Measurements from ENCODE around the gene APCDD1L. TPM values are rescaled to one million over a fixed set of nuclear protein-coding genes. Genes with fewer than 3 reads are reported as not detected.

APCDD1L gene
- total RNA-seq, 2 experiments from 2014 or later: not detected

DNA sequence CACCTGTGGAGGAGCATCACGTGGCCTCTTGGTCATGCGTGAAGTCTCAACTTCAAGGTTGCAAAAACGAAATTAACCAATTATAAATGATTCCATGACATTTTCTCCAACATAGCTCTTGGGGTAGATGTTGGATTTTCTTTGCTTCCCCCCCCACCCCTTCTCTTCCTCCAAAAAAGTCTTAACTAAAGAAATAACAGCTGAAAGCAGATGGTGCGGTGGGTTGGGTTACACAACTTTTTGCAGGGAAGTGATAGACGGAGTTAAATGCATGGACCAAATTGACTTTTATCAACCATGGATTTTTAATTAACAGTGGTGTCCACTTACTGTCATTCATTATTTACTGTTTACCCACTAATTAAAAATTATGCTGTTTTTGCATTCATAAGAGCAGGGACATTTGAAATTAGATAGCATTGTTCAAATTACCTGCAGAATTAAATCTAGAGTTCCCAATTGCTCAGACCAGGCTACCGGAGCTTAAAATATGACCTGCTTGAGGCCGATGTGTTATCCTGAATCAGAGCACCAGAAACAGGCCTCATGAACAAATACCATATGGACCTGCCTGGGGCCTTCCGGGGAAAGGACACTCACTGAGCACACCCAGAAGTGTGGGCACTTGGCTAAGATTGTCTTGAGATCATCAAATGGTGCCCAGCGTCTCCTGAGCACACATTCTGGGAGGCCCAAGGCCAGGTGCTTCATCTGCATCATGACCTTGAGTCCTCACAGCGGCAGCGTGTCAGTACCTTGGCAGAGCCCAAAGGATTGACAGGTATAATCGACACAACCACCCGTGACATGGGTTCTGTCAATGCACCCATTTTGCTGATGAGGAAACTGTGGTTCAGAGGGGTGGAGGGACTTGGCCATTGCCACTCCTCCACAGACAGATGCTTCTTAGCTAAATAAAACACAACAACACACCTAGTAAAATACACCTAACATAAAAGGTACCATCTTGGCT lies 41.5 kb downstream of the APCDD1L start:
- Mint-ChIP-seq H3K27ac (no peak overlapping the region), H3K4me1 (ENCODE audit: low read depth) (no peaks in the 10 kb centered on the region), H3K27me3 (ENCODE audit: low read depth) (peaks cover 5% of the 10 kb centered on the region), H3K9me3 (ENCODE audit: insufficient read depth) (no peaks in the 10 kb centered on the region), H3K4me3 (no peak overlapping the region), H3K36me3 (ENCODE audit: low read depth) (no peaks in the 10 kb centered on the region)
- POLR2A ChIA-PET: no interaction called here
- CTCF ChIA-PET: interaction anchor here (1.3 kb wide), 1 partner anchor 239 kb away, joined by 4 read pairs; no protein-coding TSS in a partner anchor
- DNase-seq: no peak
- no peak for ATAC-seq

DNA sequence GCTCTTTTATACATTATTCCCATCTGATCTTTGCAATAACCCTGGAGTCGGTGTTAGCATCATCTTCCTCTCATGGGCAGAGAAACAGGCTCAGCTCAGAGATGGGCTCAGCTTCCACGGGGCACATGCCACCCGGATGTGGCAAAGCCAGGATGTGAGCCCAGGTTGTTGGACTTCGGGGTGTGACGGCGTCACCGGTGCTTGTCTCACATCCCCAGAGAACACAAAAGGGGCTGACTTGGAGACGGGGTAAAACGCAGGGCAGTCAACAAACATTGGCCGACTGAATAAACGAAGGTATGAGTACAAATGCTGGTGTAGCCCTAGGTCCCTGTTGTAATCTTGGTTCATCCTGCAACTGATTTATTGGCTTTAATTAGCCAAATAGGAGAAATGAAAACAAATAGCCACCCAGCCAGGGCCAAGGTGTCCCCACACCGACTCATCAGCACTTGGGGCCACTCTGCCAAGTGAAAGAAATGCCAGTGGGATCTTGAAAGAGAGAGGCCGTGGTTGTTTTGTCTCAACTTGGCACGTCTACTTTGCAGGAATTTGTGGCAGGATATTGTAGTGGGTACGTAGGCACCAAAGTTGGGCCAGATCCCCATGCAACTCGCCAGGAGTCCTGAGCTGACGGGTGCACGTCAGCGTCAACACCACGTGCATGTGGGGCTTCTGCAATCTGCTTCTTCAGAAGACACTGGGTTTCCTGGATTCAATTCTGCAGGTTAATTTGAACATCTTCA lies 42.8 kb downstream of the APCDD1L start:
- no peak overlapping the region for H3K27ac Mint-ChIP-seq

DNA sequence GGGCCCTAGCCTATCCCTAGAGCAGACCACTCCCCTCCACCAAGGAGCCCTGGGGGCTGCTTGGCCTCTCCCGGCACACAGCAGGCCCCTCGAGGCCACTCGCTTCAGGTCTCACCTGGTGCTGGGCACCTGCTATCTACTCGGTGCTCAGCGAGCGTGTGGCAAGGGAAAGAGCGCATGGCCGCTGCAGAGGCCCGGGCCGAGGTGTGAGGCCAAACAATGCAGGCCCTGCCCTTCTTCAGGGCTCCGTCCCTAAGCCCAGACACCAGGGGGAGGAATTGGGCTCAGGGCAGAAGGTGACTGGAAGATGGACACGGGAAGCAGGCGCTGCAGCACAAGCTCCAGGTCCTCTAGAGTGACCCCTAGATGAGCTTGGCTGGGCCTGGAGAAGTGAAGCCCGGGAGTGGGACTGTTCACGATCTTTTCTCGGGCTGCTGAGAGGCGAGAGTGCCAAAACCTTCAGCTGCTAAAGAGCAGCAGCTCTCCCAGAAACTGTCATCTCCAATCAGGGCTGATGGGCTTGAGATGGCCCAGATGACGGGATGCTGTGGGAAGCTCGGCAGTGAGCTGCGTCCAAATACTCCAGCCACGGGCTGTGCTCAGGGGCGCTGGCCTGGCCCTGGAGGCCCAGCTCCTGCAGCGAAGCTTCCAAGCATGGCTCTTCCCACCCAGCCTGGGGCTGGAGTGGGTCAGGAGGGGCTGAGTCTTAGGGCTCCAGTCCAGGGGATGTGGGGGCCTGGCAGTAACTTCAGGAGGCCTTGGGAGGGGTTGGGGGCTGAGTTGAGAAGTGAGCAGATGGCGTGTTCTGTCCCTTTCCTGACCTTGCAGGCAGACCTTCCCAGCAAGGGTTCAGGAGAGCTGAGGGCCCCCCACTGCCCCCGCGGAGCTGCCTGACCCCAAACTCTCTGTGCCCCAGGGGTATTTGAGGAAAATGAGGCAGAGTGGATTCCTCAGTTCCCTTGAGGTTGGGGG lies 43.7 kb downstream of the APCDD1L start:
- H3K27ac Mint-ChIP-seq: no peak overlapping the region
- no peaks in the 10 kb centered on the region for H3K9me3 Mint-ChIP-seq (ENCODE audit: insufficient read depth)
- no peaks in the 10 kb centered on the region for H3K36me3 Mint-ChIP-seq (ENCODE audit: low read depth)
- ChIA-PET POLR2A (no interaction called here), CTCF (no interaction called here)
- H3K27me3 Mint-ChIP-seq (ENCODE audit: low read depth): peaks cover 4% of the 10 kb centered on the region
- DNase-seq (no peak), ATAC-seq (no peak)
- no peaks in the 10 kb centered on the region for H3K4me1 Mint-ChIP-seq (ENCODE audit: low read depth)
- H3K4me3 Mint-ChIP-seq: no peak overlapping the region

More for the DNA sequence above, 42.8 kb downstream of the APCDD1L start:
- ATAC-seq (no peak), DNase-seq (no peak)
- no peak overlapping the region for H3K4me3 Mint-ChIP-seq
- no peaks in the 10 kb centered on the region for H3K9me3 Mint-ChIP-seq (ENCODE audit: insufficient read depth)
- H3K27me3 Mint-ChIP-seq (ENCODE audit: low read depth): peaks cover 8% of the 10 kb centered on the region
- H3K4me1 Mint-ChIP-seq (ENCODE audit: low read depth): no peaks in the 10 kb centered on the region
- ChIA-PET CTCF (interaction anchor here (0.7 to 1.3 kb wide), 2 partner anchors 238 to 999 kb away, joined by 3 to 4 read pairs; no protein-coding TSS in a partner anchor), POLR2A (no interaction called here)
- no peaks in the 10 kb centered on the region for H3K36me3 Mint-ChIP-seq (ENCODE audit: low read depth)

DNA sequence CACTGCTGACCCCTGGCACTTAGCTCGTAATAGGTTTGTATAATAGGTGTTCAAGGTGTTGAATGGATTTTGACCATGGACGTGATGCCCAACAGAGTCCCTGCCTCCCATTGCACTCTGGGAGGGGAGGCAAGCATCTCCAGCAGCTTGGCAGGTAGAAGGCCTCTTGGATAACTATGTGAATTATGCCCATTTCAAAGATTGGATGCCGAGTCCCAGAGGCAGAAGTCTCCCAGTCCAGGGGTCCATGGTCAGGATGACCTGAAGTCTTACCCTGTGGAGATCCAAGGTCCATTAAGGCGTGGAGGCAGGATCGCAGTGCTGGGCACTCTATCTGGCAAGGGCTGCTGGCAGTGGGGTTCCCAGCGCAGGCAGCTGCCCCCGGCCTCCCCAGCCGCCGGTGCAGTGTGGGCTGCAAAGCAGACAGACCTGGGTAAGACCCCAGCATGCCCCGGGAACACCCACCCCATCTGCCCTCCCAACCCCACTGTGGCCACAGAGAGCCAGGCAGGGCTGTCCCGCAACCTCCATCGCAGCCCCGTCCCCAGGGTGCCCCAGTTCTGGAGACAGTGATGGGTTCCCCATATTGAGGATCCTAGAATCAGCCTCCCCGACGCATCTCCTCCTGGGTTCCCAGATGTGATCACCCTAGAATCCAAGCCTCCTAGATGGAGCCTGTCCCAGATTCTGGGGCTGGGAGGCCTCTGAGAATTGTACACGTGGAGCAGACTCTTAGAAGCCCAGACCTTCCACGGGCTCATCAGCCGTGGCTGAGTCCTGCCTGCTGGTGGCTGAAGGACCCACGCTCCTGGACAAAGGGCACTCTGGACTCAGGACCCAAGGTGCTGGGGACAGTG lies 44.6 kb downstream of the APCDD1L start:
- Mint-ChIP-seq H3K9me3 (ENCODE audit: insufficient read depth) (no peaks in the 10 kb centered on the region), H3K27ac (no peak overlapping the region), H3K36me3 (ENCODE audit: low read depth) (no peaks in the 10 kb centered on the region), H3K4me1 (ENCODE audit: low read depth) (no peaks in the 10 kb centered on the region), H3K4me3 (no peak overlapping the region), H3K27me3 (ENCODE audit: low read depth) (peaks cover 3% of the 10 kb centered on the region)
- CTCF ChIA-PET: no interaction called here
- no peak for DNase-seq
- POLR2A ChIA-PET: no interaction called here
- no peak for ATAC-seq

DNA sequence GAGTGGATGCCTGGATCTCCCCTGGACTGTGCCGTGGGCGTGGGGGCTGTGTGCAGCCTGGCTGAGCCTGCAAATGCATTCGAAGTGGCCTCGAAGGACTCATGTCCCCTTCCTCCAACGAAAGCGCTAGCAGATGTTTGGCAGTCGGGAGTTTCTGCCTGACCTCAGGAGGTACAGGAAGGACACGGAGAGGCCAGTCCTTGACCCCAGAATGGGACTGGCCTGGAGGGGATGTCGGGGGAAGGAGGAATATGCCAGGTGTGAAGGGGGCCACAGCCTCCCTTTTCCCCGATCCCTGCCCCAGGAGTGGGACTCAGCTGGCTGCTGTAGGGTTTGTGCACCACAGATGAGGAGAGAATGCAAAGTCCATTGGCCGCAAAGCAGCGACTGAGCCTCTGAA lies 45.6 kb downstream of the APCDD1L start:
- H3K4me3 Mint-ChIP-seq: no peak overlapping the region
- DNase-seq (no peak), ATAC-seq (no peak)
- H3K27me3 Mint-ChIP-seq (ENCODE audit: low read depth): peaks cover 3% of the 10 kb centered on the region
- CTCF ChIA-PET: no interaction called here
- no peaks in the 10 kb centered on the region for H3K4me1 Mint-ChIP-seq (ENCODE audit: low read depth)
- H3K36me3 Mint-ChIP-seq (ENCODE audit: low read depth): no peaks in the 10 kb centered on the region
- H3K9me3 Mint-ChIP-seq (ENCODE audit: insufficient read depth): no peaks in the 10 kb centered on the region
- H3K27ac Mint-ChIP-seq: no peak overlapping the region
- POLR2A ChIA-PET: no interaction called here

DNA sequence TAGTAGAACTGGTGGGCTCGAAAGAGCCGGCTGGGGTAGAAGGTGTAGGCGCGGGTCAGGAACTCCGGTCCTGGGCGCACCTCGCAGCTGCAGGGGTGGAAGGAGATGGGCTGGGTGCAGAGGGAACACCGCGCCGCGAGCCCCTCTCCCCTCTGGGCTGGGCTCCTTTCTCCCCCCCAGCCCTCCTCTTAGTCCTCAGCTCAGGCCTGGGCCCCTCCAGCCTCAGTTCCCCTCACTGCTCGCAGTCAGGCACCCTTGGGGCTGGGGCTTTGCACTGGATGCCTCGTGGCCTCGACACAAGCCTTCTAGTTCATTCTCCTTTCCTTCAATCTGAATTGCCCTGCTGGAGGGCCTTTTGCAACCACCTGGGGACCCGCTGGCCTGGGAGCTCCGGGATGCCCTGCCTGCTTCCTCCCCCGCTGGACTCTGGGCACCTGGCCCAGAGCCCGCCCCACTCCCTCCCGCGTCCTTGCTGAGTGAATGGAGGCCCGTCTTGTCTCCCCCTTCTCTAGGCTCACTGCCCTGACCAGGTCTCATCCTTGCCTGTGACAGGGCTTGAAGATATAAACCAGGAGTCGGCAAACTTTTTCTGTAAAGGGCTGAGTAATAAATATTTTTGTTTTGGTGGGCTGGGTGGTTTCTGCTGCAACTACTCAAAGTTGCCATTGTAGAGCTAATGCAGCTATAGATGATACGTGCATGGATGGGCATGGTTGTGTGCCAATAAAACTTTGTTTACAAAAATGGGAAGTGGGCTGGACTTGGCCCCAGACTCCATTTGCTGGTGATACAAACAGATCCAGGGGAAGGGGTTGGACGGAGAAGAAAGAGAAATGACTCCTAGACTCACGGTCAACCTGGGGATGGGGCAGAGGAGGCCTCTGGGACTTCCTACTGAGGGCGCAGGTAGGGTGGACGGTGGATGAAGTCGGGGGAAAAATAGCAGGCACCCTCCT lies 47.3 kb downstream of the APCDD1L start:
- DNase-seq: no peak

DNA sequence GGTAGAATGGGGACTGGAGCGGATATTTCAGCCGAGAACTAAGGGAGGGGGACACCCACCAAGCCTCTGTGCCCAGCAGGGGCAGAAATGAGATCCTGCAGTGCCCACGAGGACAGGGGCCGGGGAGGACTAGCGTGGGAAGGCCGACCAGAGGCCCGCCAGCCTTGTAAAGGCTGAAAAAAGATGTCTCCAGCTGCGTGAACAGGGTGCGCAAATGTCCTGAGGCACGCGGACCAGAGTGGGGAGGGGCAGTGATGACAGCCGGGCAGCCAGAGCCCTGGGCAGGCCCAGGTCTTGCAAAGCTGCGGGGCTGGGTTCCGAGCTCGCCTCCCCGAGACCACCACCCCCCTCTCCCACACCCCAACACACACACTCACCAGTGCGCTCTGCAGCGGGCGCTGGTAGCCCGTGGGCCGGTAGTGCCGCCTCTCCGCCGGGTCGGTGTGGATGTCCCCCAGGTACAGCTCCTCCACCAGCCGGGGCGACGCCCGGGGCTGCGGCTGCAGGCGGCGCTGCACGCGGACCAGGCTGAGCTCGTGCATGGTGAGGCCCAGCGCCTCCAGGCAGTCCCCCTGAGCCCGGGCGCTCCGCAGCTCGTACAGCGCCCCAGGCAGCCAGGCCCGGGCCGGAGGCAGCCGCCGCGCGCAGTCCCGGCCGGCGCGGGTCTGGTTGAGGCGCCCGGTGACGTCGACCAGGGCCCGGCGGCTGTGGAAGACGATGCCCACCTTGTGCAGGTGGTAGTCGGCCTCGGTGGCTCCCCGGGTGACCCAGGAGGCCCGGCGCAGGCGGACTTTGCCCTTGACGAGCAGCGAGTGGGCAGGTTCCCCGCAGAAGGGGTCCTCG lies 48.2 kb downstream of the APCDD1L start:
- H3K4me1 Mint-ChIP-seq (ENCODE audit: low read depth): no peaks in the 10 kb centered on the region
- H3K27me3 Mint-ChIP-seq (ENCODE audit: low read depth): peaks cover 3% of the 10 kb centered on the region
- POLR2A ChIA-PET: no interaction called here
- no peak overlapping the region for H3K27ac Mint-ChIP-seq
- H3K9me3 Mint-ChIP-seq (ENCODE audit: insufficient read depth): no peaks in the 10 kb centered on the region
- no peak overlapping the region for H3K4me3 Mint-ChIP-seq
- no peaks in the 10 kb centered on the region for H3K36me3 Mint-ChIP-seq (ENCODE audit: low read depth)
- ATAC-seq (no peak), DNase-seq (no peak)
- CTCF ChIA-PET: no interaction called here

More for the DNA sequence above, 47.3 kb downstream of the APCDD1L start:
- POLR2A ChIA-PET: interaction anchor here (0.6 kb wide), 1 partner anchor 230 kb away, joined by 3 read pairs; no protein-coding TSS in a partner anchor
- Mint-ChIP-seq H3K4me3 (no peak overlapping the region), H3K4me1 (ENCODE audit: low read depth) (no peaks in the 10 kb centered on the region), H3K9me3 (ENCODE audit: insufficient read depth) (no peaks in the 10 kb centered on the region), H3K27ac (no peak overlapping the region), H3K36me3 (ENCODE audit: low read depth) (no peaks in the 10 kb centered on the region), H3K27me3 (ENCODE audit: low read depth) (peaks cover 3% of the 10 kb centered on the region)
- CTCF ChIA-PET: no interaction called here
- ATAC-seq: no peak

DNA sequence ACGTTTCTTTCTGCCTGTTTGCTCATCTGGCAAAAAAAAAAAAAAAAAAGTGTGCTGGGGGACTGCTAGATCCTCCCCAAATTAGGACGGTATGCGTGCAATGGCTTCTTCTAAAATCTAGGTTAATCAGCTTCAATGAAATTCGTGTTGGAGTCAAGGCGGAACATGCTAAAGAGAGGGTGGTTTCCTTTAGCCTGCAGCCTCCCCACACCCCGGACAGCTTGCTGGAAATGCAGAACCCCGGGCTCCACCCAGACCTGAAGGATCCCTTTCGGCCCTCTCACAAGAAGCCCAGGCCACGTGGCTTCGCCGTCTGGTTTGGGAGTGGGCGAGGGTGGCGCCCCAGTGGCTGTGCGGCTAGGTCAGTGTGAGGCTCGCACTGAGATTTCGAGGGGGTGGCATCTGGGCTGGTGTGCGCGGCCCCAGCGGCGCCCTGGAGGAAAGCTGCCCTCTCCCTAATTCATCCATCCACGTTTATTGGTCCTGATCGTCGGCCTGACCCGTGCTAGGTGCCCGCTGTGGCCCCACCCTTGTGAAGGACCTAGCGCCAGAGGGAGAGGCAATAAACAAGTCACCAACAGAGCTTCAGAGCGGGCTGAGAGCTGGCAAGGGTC lies 49.0 kb downstream of the APCDD1L start:
- CTCF ChIA-PET: no interaction called here
- no peak for DNase-seq

DNA sequence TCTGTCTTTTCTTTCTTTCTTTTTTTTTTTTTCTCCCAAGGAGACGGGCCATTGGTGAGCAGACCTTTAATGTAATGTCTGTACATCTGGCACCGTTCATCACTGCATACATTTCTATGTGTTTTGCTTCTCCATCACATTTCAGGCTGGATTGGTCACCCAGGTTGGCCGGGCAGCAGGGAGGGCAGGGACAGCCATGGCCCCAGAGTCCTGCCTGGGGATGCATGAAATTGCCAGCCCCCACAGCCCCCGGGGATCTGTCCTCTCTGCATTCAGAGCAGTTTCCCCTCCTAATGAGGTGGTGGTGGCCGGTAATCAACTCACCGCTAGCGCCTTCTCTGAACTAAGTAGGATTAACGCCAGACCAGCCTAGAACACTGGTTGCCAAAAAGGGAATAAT lies 50.4 kb downstream of the APCDD1L start:
- Mint-ChIP-seq H3K4me1 (ENCODE audit: low read depth) (no peaks in the 10 kb centered on the region), H3K9me3 (ENCODE audit: insufficient read depth) (no peaks in the 10 kb centered on the region), H3K27me3 (ENCODE audit: low read depth) (peaks cover 3% of the 10 kb centered on the region), H3K27ac (no peak overlapping the region), H3K4me3 (no peak overlapping the region), H3K36me3 (ENCODE audit: low read depth) (no peaks in the 10 kb centered on the region)
- CTCF ChIA-PET: no interaction called here
- POLR2A ChIA-PET: no interaction called here
- DNase-seq (no peak), ATAC-seq (no peak)

More for the DNA sequence above, 49.0 kb downstream of the APCDD1L start:
- Mint-ChIP-seq H3K4me1 (ENCODE audit: low read depth) (no peaks in the 10 kb centered on the region), H3K27ac (no peak overlapping the region), H3K9me3 (ENCODE audit: insufficient read depth) (no peaks in the 10 kb centered on the region), H3K4me3 (no peak overlapping the region), H3K27me3 (ENCODE audit: low read depth) (peaks cover 3% of the 10 kb centered on the region), H3K36me3 (ENCODE audit: low read depth) (no peaks in the 10 kb centered on the region)
- POLR2A ChIA-PET: no interaction called here
- ATAC-seq: no peak
